ENCODE measurements around the gene AZIN2. TPM values are rescaled to one million over a fixed set of nuclear protein-coding genes. Genes with fewer than 3 reads are reported as not detected.

The AZIN2 gene
- total and polyA plus RNA-seq, 2 donors (not counting 3 experiments of a cell fraction or from before 2014, with no cell fraction given): 0.91 to 1.4 TPM

DNA sequence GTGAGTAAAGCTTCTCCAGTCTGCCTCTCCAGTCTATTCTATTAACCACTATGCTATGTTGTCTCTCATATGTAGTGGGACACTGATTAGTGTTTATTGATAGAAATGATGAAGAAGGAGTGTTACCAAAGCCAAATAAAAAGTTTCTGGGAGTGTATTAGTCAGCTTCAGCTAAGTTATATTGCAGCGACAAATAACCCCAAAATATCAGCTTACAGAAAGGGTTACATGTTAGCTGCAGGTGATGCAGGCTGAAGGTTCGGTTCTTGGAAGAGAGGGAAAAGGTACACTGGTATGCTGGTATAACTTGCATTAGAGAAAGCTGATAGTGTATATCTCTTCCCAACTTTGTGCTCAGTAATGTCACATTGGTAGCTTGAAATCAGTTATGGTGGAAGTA is 33.7 kb upstream of the AZIN2 start:
- Histone ChIP-seq H2AFZ (ENCODE audit: low read depth, low read length) (no peak overlapping the region), H3K4me1 (ENCODE audit: control insufficient read depth, extremely low read depth, insufficient read depth, low read length) (no peaks in the 10 kb centered on the region), H3K79me2 (ENCODE audit: control insufficient read depth, insufficient read depth, low read length) (no peaks in the 10 kb centered on the region), H3K27me3 (ENCODE audit: control insufficient read depth in 2 of 2, insufficient read depth in 2 of 2, low read length in 2 of 2) (no peaks in the 10 kb centered on the region), H3K4me3 (replicated peaks in 1 of 3; ENCODE audit: insufficient read depth in 1 of 3, low read depth in 1 of 3, low read length in 3 of 3) (no peak overlapping the region), H3K9me3 (replicated peaks; ENCODE audit: control insufficient read depth, insufficient read depth, low read length) (no peaks in the 10 kb centered on the region), H3K4me2 (ENCODE audit: insufficient read depth, low read length) (no peak overlapping the region), H4K20me1 (replicated peaks; ENCODE audit: control insufficient read depth, extremely low read depth, insufficient read depth, low read length) (no peaks in the 10 kb centered on the region), H3K36me3 (ENCODE audit: control insufficient read depth in 2 of 2, extremely low read depth in 1 of 2, insufficient read depth in 2 of 2, low read length in 2 of 2) (no peaks in the 10 kb centered on the region), H3K27ac (ENCODE audit: insufficient read depth, low read depth, low read length) (no peak overlapping the region), H3K9me1 (replicated peaks; ENCODE audit: control insufficient read depth, extremely low read depth, insufficient read depth, low read length) (no peaks in the 10 kb centered on the region), H3K9ac (replicated peaks; ENCODE audit: extremely low read depth, insufficient read depth, low read length) (no peak overlapping the region)
- ChIA-PET CTCF (interaction anchor here (0.8 to 1.8 kb wide), 6 partner anchors 9 to 114 kb away, joined by 3 to 13 read pairs (median 3); no protein-coding TSS in a partner anchor), POLR2A (no interaction called here)
- no TSS peak for BruUV-seq (replicated peaks)
- FAIRE-seq (no peak), DNase-seq (ENCODE audit: low read depth, low spot score) (no peak)
- dilution Hi-C loops (cut with MboI; ENCODE audit: extremely low pct_ligation_motif_present, low sequenced_read_pairs): no loop called here
- no peak for TF ChIP-seq JUN (IDR thresholded peaks at IDR 0.05; ENCODE audit: borderline replicate concordance, insufficient read depth, insufficient read length, low read depth)
- no peak for TF ChIP-seq EZH2 (IDR thresholded peaks at IDR 0.05; ENCODE audit: borderline replicate concordance, low read depth, low read length, severe bottlenecking)
- TF ChIP-seq POLR2A (IDR thresholded peaks at IDR 0.05; ENCODE audit: low read depth, low read length): no peak
- no peak for TF ChIP-seq POLR2AphosphoS5 (IDR thresholded peaks at IDR 0.05; ENCODE audit: insufficient read depth, low read depth, low read length)
- TF ChIP-seq, protein P1, sequence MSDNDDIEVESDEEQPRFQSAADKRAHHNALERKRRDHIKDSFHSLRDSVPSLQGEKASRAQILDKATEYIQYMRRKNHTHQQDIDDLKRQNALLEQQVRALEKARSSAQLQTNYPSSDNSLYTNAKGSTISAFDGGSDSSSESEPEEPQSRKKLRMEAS (IDR thresholded peaks at IDR 0.05; ENCODE audit: insufficient read depth, insufficient read length): no peak
- TF ChIP-seq GATA2 (IDR thresholded peaks at IDR 0.05; ENCODE audit: insufficient read depth, insufficient read length, low read depth, low read length): no peak
- TF ChIP-seq, protein P2, sequence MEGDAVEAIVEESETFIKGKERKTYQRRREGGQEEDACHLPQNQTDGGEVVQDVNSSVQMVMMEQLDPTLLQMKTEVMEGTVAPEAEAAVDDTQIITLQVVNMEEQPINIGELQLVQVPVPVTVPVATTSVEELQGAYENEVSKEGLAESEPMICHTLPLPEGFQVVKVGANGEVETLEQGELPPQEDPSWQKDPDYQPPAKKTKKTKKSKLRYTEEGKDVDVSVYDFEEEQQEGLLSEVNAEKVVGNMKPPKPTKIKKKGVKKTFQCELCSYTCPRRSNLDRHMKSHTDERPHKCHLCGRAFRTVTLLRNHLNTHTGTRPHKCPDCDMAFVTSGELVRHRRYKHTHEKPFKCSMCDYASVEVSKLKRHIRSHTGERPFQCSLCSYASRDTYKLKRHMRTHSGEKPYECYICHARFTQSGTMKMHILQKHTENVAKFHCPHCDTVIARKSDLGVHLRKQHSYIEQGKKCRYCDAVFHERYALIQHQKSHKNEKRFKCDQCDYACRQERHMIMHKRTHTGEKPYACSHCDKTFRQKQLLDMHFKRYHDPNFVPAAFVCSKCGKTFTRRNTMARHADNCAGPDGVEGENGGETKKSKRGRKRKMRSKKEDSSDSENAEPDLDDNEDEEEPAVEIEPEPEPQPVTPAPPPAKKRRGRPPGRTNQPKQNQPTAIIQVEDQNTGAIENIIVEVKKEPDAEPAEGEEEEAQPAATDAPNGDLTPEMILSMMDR (IDR thresholded peaks at IDR 0.05; ENCODE audit: extremely low read depth in 1 of 2, insufficient read depth in 1 of 2, low read depth in 1 of 2, low read length in 2 of 2): no peak
- no peak for TF ChIP-seq FOS (IDR thresholded peaks at IDR 0.05; ENCODE audit: borderline replicate concordance, insufficient read depth, low read length)
- TF ChIP-seq MYC (IDR thresholded peaks at IDR 0.05; ENCODE audit: low read depth, low read length): no peak
- intact Hi-C loops (cut with micrococcal nuclease): no loop called here
